Liver (tissue), 9 donors: ENCODE data around the gene CMC1. TPM values are rescaled to one million over a fixed set of nuclear protein-coding genes. Genes with fewer than 3 reads are reported as not detected.
"Not testable (repeated sequence)": the region's sequence is repeated elsewhere in the genome, so short reads cannot be mapped to it uniquely, and the experiment has no call there.

Experiments
- DNase-seq: peaks from one replicate; pipeline ENCODE4 v3.0.0-alpha.2; 2017; ENCODE audit warnings: low spot score
- H3K27ac ChIP-seq, 2 donors: one replicate each; pipeline ENCODE4 v1.7.0; 2013; ENCODE audit warnings: inconsistent platforms in 2 of 2, low read length in 2 of 2, control low read depth in 1 of 2, low read depth in 1 of 2, mild to moderate bottlenecking in 1 of 2
- H3K27me3 ChIP-seq, 4 donors: one replicate each; pipeline versions ENCODE4 v1.6.1 to v1.7.0; 2013; ENCODE audit warnings: low read length in 3 of 4, inconsistent platforms in 1 of 4, mild to moderate bottlenecking in 1 of 4, moderate library complexity in 1 of 4; ENCODE audit not compliant: control insufficient read depth in 4 of 4, insufficient read depth in 4 of 4
- H3K36me3 ChIP-seq, 4 donors: one replicate each; pipeline versions ENCODE4 v1.6.1 to v1.7.0; 2013; ENCODE audit warnings: low read length in 3 of 4, mild to moderate bottlenecking in 3 of 4, low read depth in 1 of 4, moderate library complexity in 1 of 4; ENCODE audit not compliant: control insufficient read depth in 4 of 4, insufficient read depth in 3 of 4
- H3K4me1 ChIP-seq, 4 donors: one replicate each; pipeline versions ENCODE4 v1.6.1 to v1.7.0; 2013; ENCODE audit warnings: low read length in 3 of 4, mild to moderate bottlenecking in 3 of 4, moderate library complexity in 1 of 4; ENCODE audit not compliant: control insufficient read depth in 4 of 4, insufficient read depth in 4 of 4
- H3K4me3 ChIP-seq, 3 donors: one replicate each; pipeline versions ENCODE4 v1.6.1 to v1.7.0; 2013; ENCODE audit warnings: low read length in 3 of 3, control low read depth in 1 of 3, low read depth in 1 of 3, mild to moderate bottlenecking in 1 of 3
- H3K9ac ChIP-seq, 2 donors: one replicate each; pipeline ENCODE4 v1.7.0; 2013; ENCODE audit warnings: low read length in 2 of 2, mild to moderate bottlenecking in 2 of 2, moderate library complexity in 2 of 2, control low read depth in 1 of 2, low read depth in 1 of 2
- H3K9me3 ChIP-seq, 4 donors: one replicate each; pipeline versions ENCODE4 v1.6.1 to v1.7.0; 2013; ENCODE audit warnings: low read length in 3 of 4; ENCODE audit not compliant: control insufficient read depth in 4 of 4
- EGR1 ChIP-seq, 2 donors: IDR thresholded peaks; 2 replicates each; pipeline ENCODE4 v1.6.1; 2016 to 2018; ENCODE audit warnings: antibody characterized with exemption in 2 of 2, low read depth in 2 of 2
- FOXA1 ChIP-seq: IDR thresholded peaks from 2 replicates; pipeline ENCODE4 v1.6.1; 2016; ENCODE audit warnings: antibody characterized with exemption
- FOXA2 ChIP-seq: IDR thresholded peaks from 2 replicates; pipeline ENCODE4 v1.6.1; 2016; ENCODE audit warnings: antibody characterized with exemption
- GABPA ChIP-seq, 2 donors: IDR thresholded peaks in 1 of 2; conservative IDR thresholded peaks in 1 of 2; 2 replicates each; pipeline ENCODE4 v1.6.1; 2016; ENCODE audit warnings: antibody characterized with exemption in 2 of 2, mild to moderate bottlenecking in 1 of 2, moderate library complexity in 1 of 2
- HNF4A ChIP-seq, 2 donors: conservative IDR thresholded peaks; 2 replicates each; pipeline ENCODE4 v1.6.1; 2016; ENCODE audit warnings: antibody characterized with exemption in 2 of 2, mild to moderate bottlenecking in 2 of 2
- HNF4G ChIP-seq: IDR thresholded peaks from 2 replicates; pipeline ENCODE4 v1.6.1; 2016; ENCODE audit warnings: antibody characterized with exemption
- JUND ChIP-seq, 2 donors: IDR thresholded peaks; 2 replicates each; pipeline ENCODE4 v1.6.1; 2016; ENCODE audit warnings: antibody characterized with exemption in 2 of 2
- NR2F2 ChIP-seq: IDR thresholded peaks from 2 replicates; pipeline ENCODE4 v1.6.1; 2016; ENCODE audit warnings: antibody characterized with exemption
- RAD21 ChIP-seq, 2 donors: IDR thresholded peaks; 2 replicates each; pipeline ENCODE4 v1.6.1; 2016; ENCODE audit warnings: antibody characterized with exemption in 2 of 2, mild to moderate bottlenecking in 2 of 2
- RXRA ChIP-seq, 2 donors: IDR thresholded peaks; 2 replicates each; pipeline ENCODE4 v1.6.1; 2017 to 2018; ENCODE audit warnings: antibody characterized with exemption in 2 of 2, mild to moderate bottlenecking in 1 of 2
- SP1 ChIP-seq: IDR thresholded peaks from 2 replicates; pipeline ENCODE4 v1.6.1; 2018; ENCODE audit warnings: antibody characterized with exemption, mild to moderate bottlenecking
- TAF1 ChIP-seq: conservative IDR thresholded peaks from 2 replicates; pipeline ENCODE4 v1.6.1; 2016; ENCODE audit warnings: antibody characterized with exemption, mild to moderate bottlenecking
- YY1 ChIP-seq: IDR thresholded peaks from 2 replicates; pipeline ENCODE4 v1.6.1; 2016; ENCODE audit warnings: antibody characterized with exemption, mild to moderate bottlenecking
- WGBS: extraction: QIAGEN DNeasy Blood & Tissue Kit; methylation state at CpG from one replicate; pipeline ENCODE4 v1.1.7; 2013; 5-methylcytosine and 5-hydroxymethylcytosine counted together
- polyA plus RNA-seq, 2 donors: library from polyadenylated mRNA; stranded (reverse) in 1 of 2; unstranded in 1 of 2; fragments of 200-250 nt in 1 of 2; fragments of >200 nt in 1 of 2; fragmentation: Nextera tagmentation in 1 of 2; extraction: Ambion mirVana in 1 of 2; gene quantifications; one replicate each; pipeline versions ENCODE4 v1.2.1 to v1.2.3, GENCODE V29; 2013 to 2015
- total RNA-seq, 2 donors: library from RNA; depleted of rRNA; stranded (reverse); fragments of >200 nt; gene quantifications; one replicate each; pipeline ENCODE4 v1.2.3, GENCODE V29; 2014
- TF ChIP-seq, protein P1 (sequence below): IDR thresholded peaks from 2 replicates; pipeline ENCODE4 v1.6.1; 2016; ENCODE audit warnings: antibody characterized with exemption
- TF ChIP-seq, protein P2 (sequence below): IDR thresholded peaks from 2 replicates; pipeline ENCODE4 v1.6.1; 2016; ENCODE audit warnings: antibody characterized with exemption
- TF ChIP-seq, protein P3 (sequence below): fragments of 150-350 bp; IDR thresholded peaks from 2 replicates; pipeline ENCODE4 v1.5.1; 2017; ENCODE audit warnings: improper control_type of control experiment, low read depth, low read length; ENCODE audit not compliant: missing input control
- TF ChIP-seq, protein P4 (sequence below): IDR thresholded peaks from 2 replicates; pipeline ENCODE4 v1.6.1; 2016; ENCODE audit warnings: antibody characterized with exemption, mild to moderate bottlenecking
- TF ChIP-seq, protein P5 (sequence below): IDR thresholded peaks from 2 replicates; pipeline ENCODE4 v1.6.1; 2016; ENCODE audit warnings: antibody characterized with exemption
- donor health status: healthy.
- donor health status: healthy.
- donor health status: healthy.
- donor health status: healthy.
- donor health status: healthy.

CMC1 gene
- total and polyA plus RNA-seq, 4 donors, result 4.2 to 58.4 (median 15.6) TPM

DNA sequence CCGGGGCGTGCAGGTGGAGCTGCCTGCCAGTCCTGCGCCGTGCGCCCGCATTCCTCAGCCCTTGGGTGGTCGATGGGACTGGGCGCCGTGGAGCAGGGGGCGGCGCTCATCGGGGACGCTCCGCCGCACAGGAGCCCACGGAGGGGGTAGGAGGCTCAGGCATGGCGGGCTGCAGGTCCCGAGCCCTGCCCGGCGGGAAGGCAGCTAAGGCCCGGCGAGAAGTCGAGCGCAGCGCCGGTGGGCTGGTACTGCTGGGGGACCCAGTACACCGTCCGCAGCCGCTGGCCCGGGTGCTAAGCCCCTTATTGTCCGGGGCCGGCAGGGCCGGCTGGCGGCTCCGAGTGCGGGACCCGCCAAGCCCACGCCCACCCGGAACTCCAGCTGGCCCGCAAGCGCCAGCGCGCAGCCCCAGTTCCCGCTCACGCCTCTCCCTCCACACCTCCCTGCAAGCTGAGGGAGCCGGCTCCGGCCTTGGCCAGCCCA, 41.0 kb upstream of the CMC1 start:
- H3K27me3 ChIP-seq, H3K9me3 ChIP-seq, H3K27ac ChIP-seq, H3K9ac ChIP-seq, DNase-seq, H3K4me1 ChIP-seq, H3K36me3 ChIP-seq: not testable (repeated sequence)
- 65% methylated on average over 47 of the region's 47 CpGs for WGBS
- peak overlapping the region in 1 of 3 donors; percentile 25 for H3K4me3 ChIP-seq

DNA sequence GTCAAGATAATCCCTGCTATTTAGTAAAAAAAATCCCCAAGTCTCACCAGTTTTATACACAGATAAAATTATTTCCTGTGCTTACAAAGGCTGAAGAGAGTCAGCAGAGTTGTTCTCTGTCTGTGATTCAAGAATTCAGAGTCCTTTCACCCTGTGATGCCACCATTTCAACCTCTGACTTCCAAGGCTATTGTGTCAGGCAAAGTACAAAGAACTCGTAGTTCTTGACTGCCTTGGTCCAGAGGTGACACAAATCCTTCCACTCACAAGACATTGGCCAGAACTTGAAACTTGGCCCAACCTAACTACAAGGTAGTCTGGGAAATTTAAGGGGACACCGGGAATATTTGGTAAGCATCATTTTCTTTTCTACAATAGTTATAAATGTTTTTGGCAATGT, 34.9 kb upstream of the CMC1 start:
- Histone ChIP-seq H3K27ac (no peak overlapping the region), H3K9me3 (no peaks in the 10 kb centered on the region)

More for the DNA sequence above, 34.9 kb upstream of the CMC1 start:
- Histone ChIP-seq H3K4me1 (peaks cover 0 to 2% (median 0%) of the 10 kb centered on the region in 4 donors), H3K27me3 (no peaks in the 10 kb centered on the region), H3K36me3 (no peaks in the 10 kb centered on the region), H3K4me3 (no peak overlapping the region), H3K9ac (no peak overlapping the region)
- TF ChIP-seq HNF4G, result no peak
- peak in 1 of 2 donors; percentile 27 for TF ChIP-seq RXRA (IDR thresholded peaks at IDR 0.05)
- no peak for TF ChIP-seq YY1
- TF ChIP-seq, protein P1, sequence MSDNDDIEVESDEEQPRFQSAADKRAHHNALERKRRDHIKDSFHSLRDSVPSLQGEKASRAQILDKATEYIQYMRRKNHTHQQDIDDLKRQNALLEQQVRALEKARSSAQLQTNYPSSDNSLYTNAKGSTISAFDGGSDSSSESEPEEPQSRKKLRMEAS, result no peak
- TF ChIP-seq SP1, result no peak
- peak; percentile 93 for TF ChIP-seq NR2F2
- TF ChIP-seq, protein P2, sequence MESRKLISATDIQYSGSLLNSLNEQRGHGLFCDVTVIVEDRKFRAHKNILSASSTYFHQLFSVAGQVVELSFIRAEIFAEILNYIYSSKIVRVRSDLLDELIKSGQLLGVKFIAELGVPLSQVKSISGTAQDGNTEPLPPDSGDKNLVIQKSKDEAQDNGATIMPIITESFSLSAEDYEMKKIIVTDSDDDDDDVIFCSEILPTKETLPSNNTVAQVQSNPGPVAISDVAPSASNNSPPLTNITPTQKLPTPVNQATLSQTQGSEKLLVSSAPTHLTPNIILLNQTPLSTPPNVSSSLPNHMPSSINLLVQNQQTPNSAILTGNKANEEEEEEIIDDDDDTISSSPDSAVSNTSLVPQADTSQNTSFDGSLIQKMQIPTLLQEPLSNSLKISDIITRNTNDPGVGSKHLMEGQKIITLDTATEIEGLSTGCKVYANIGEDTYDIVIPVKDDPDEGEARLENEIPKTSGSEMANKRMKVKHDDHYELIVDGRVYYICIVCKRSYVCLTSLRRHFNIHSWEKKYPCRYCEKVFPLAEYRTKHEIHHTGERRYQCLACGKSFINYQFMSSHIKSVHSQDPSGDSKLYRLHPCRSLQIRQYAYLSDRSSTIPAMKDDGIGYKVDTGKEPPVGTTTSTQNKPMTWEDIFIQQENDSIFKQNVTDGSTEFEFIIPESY, result no peak
- TF ChIP-seq, protein P3, sequence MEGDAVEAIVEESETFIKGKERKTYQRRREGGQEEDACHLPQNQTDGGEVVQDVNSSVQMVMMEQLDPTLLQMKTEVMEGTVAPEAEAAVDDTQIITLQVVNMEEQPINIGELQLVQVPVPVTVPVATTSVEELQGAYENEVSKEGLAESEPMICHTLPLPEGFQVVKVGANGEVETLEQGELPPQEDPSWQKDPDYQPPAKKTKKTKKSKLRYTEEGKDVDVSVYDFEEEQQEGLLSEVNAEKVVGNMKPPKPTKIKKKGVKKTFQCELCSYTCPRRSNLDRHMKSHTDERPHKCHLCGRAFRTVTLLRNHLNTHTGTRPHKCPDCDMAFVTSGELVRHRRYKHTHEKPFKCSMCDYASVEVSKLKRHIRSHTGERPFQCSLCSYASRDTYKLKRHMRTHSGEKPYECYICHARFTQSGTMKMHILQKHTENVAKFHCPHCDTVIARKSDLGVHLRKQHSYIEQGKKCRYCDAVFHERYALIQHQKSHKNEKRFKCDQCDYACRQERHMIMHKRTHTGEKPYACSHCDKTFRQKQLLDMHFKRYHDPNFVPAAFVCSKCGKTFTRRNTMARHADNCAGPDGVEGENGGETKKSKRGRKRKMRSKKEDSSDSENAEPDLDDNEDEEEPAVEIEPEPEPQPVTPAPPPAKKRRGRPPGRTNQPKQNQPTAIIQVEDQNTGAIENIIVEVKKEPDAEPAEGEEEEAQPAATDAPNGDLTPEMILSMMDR, result no peak
- no peak for TF ChIP-seq FOXA2
- TF ChIP-seq GABPA (IDR thresholded peaks at IDR 0.05 in 1 of 2, conservative IDR thresholded peaks at IDR 0.05 in 1 of 2), result no peak
- no peak for TF ChIP-seq TAF1
- TF ChIP-seq, protein P4, sequence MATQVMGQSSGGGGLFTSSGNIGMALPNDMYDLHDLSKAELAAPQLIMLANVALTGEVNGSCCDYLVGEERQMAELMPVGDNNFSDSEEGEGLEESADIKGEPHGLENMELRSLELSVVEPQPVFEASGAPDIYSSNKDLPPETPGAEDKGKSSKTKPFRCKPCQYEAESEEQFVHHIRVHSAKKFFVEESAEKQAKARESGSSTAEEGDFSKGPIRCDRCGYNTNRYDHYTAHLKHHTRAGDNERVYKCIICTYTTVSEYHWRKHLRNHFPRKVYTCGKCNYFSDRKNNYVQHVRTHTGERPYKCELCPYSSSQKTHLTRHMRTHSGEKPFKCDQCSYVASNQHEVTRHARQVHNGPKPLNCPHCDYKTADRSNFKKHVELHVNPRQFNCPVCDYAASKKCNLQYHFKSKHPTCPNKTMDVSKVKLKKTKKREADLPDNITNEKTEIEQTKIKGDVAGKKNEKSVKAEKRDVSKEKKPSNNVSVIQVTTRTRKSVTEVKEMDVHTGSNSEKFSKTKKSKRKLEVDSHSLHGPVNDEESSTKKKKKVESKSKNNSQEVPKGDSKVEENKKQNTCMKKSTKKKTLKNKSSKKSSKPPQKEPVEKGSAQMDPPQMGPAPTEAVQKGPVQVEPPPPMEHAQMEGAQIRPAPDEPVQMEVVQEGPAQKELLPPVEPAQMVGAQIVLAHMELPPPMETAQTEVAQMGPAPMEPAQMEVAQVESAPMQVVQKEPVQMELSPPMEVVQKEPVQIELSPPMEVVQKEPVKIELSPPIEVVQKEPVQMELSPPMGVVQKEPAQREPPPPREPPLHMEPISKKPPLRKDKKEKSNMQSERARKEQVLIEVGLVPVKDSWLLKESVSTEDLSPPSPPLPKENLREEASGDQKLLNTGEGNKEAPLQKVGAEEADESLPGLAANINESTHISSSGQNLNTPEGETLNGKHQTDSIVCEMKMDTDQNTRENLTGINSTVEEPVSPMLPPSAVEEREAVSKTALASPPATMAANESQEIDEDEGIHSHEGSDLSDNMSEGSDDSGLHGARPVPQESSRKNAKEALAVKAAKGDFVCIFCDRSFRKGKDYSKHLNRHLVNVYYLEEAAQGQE, result no peak
- no peak for TF ChIP-seq FOXA1
- TF ChIP-seq HNF4A (conservative IDR thresholded peaks at IDR 0.05), result peak; percentile 30 to 44
- no peak for TF ChIP-seq JUND (IDR thresholded peaks at IDR 0.05)
- peak in 1 of 2 donors; percentile 9 for TF ChIP-seq RAD21 (IDR thresholded peaks at IDR 0.05)
- TF ChIP-seq, protein P5, sequence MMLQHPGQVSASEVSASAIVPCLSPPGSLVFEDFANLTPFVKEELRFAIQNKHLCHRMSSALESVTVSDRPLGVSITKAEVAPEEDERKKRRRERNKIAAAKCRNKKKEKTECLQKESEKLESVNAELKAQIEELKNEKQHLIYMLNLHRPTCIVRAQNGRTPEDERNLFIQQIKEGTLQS, result no peak
- no peak for TF ChIP-seq EGR1 (IDR thresholded peaks at IDR 0.05; ENCODE audit: low read depth in 2 of 2)
- no peak for DNase-seq
- WGBS, result 53% methylated on average over 2 of the region's 2 CpGs
